ENCODE measurements around the gene RASGEF1C.

RASGEF1C gene

GRCh38 chr5:180120237-180121101 is 88.5 kb downstream of the RASGEF1C start:
- no peak for DNase-seq (ENCODE audit: low spot score)

- DNase-seq (ENCODE audit: low spot score), result no peak
Measured at GRCh38 chr5:180119903-180120236, 89.1 kb downstream of the RASGEF1C start.

- DNase-seq (ENCODE audit: low spot score), result no peak
Measured at GRCh38 chr5:180119031-180119902, 89.7 kb downstream of the RASGEF1C start.

GRCh38 chr5:180118391-180118791 is 90.6 kb downstream of the RASGEF1C start:
- no peak for DNase-seq (ENCODE audit: low spot score)

- no peak for DNase-seq (ENCODE audit: low spot score)
Measured at GRCh38 chr5:180117000-180117725, 91.8 kb downstream of the RASGEF1C start.

- DNase-seq (ENCODE audit: low spot score), result no peak
Measured at GRCh38 chr5:180116077-180116999, 92.7 kb downstream of the RASGEF1C start.

- no peak for DNase-seq (ENCODE audit: low spot score)
Measured at GRCh38 chr5:180115326-180116076, 93.5 kb downstream of the RASGEF1C start.

GRCh38 chr5:180114304-180115003 is 94.6 kb downstream of the RASGEF1C start:
- DNase-seq (ENCODE audit: low spot score), result no peak

GRCh38 chr5:180113660-180114303 is 95.2 kb downstream of the RASGEF1C start:
- no peak for DNase-seq (ENCODE audit: low spot score)

- DNase-seq (ENCODE audit: low spot score), result no peak
Measured at GRCh38 chr5:180112181-180112861, 96.7 kb downstream of the RASGEF1C start.

- no peak for DNase-seq (ENCODE audit: low spot score)
Measured at GRCh38 chr5:180111273-180112002, 97.6 kb downstream of the RASGEF1C start.

- DNase-seq (ENCODE audit: low spot score), result no peak
Measured at GRCh38 chr5:180109920-180110319, 99.1 kb downstream of the RASGEF1C start.

- no peak for DNase-seq (ENCODE audit: low spot score)
Measured at GRCh38 chr5:180107005-180107404, 102.0 kb downstream of the RASGEF1C start.

- DNase-seq (ENCODE audit: low spot score), result no peak
Measured at GRCh38 chr5:180105827-180106312, 103.1 kb downstream of the RASGEF1C start.

- DNase-seq (ENCODE audit: low spot score), result no peak
Measured at GRCh38 chr5:180104168-180104530, 104.9 kb downstream of the RASGEF1C start.

GRCh38 chr5:180103487-180104167 is 105.4 kb downstream of the RASGEF1C start:
- DNase-seq (ENCODE audit: low spot score), result no peak

GRCh38 chr5:180102636-180103035 is 106.4 kb downstream of the RASGEF1C start:
- DNase-seq (ENCODE audit: low spot score), result no peak
